ENCODE data around the gene TRPC4AP.

GRCh38 chr20:35116258-35116657, 23.7 kb upstream of the TRPC4AP start:
- TF ChIP-seq CTCF (IDR thresholded peaks at IDR 0.05) (no peak), EP300 (IDR thresholded peaks at IDR 0.05) (no peak), POLR2A (IDR thresholded peaks at IDR 0.05) (no peak), POLR2AphosphoS5 (IDR thresholded peaks at IDR 0.05) (no peak)
